SU-DHL-6 (cell line): ENCODE data around the gene CLCN6.

ENCODE experiments used
- CTCF ChIP-seq: fragments of 200-600 bp; sonication (generic); IDR thresholded peaks from one replicate; pipeline ENCODE4 v1.5.1; 2017; ENCODE audit warnings: antibody characterized with exemption, mild to moderate bottlenecking, low read length, moderate library complexity; ENCODE audit not compliant: insufficient read depth, poor library complexity, severe bottlenecking
- EZH2phosphoT487 ChIP-seq: fragments of 200-600 bp; sonication (generic), shearing (Covaris generic); conservative IDR thresholded peaks from 2 replicates; pipeline ENCODE4 v1.6.1; 2018; ENCODE audit warnings: mild to moderate bottlenecking, antibody characterized with exemption, low read length, moderate library complexity, mixed read lengths

GRCh38 chr1:11790880-11791715 lies 14.9 kb upstream of the CLCN6 start:
- TF ChIP-seq CTCF: no peak
- TF ChIP-seq EZH2phosphoT487: no peak
